ENCODE data around the gene CDIPT.
"Not testable (repeated sequence)": the region's sequence is repeated elsewhere in the genome, so short reads cannot be mapped to it uniquely, and the experiment has no call there.

CDIPT gene

GRCh38 chr16:29862884-29863668 lies at the start of gene CDIPT:
Gene CDIPT (minus strand): TSS chr16:29863226. CDS start chr16:29862857, 369 bp downstream.
- peak; percentile 95 to 96 for DNase-seq

- DNase-seq, result no peak
Measured at GRCh38 chr16:29912087-29912486, 49.1 kb upstream of the CDIPT start.

GRCh38 chr16:29911676-29912010 lies 48.6 kb upstream of the CDIPT start:
- DNase-seq, result no peak

GRCh38 chr16:29910819-29911675 lies 48.0 kb upstream of the CDIPT start:
- no peak for DNase-seq

- not testable (repeated sequence) for DNase-seq
Measured at GRCh38 chr16:29909851-29910250, 46.8 kb upstream of the CDIPT start.

GRCh38 chr16:29909391-29909790 lies 46.4 kb upstream of the CDIPT start:
- DNase-seq, result no peak

- DNase-seq, result no peak
Measured at GRCh38 chr16:29908719-29909220, 45.7 kb upstream of the CDIPT start.

GRCh38 chr16:29907973-29908372 lies 44.9 kb upstream of the CDIPT start:
- DNase-seq, result no peak

GRCh38 chr16:29906520-29907244 lies 43.7 kb upstream of the CDIPT start:
- DNase-seq, result no peak

GRCh38 chr16:29905668-29906067 lies 42.6 kb upstream of the CDIPT start:
- no peak for DNase-seq

GRCh38 chr16:29904947-29905346 lies 41.9 kb upstream of the CDIPT start:
- DNase-seq, result no peak

- DNase-seq, result no peak
Measured at GRCh38 chr16:29903590-29903989, 40.6 kb upstream of the CDIPT start.

- DNase-seq, result no peak
Measured at GRCh38 chr16:29901607-29901945, 38.5 kb upstream of the CDIPT start.

GRCh38 chr16:29900888-29901606 lies 38.0 kb upstream of the CDIPT start:
- no peak for DNase-seq

- DNase-seq, result peak; percentile 68 to 85
Measured at GRCh38 chr16:29900102-29900887, 37.3 kb upstream of the CDIPT start, which contains the start of gene ASPHD1. Gene ASPHD1 (plus strand): TSS chr16:29900488. CDS start chr16:29900972, 484 bp downstream.

GRCh38 chr16:29899516-29900101 lies 36.6 kb upstream of the CDIPT start, which contains the start of gene SEZ6L2:
Gene SEZ6L2 (minus strand): TSS chr16:29899550. CDS start chr16:29899019, 531 bp downstream.
- DNase-seq, result peak; percentile 88 to 91

GRCh38 chr16:29898804-29899515 lies 35.9 kb upstream of the CDIPT start:
- no peak for DNase-seq

GRCh38 chr16:29898135-29898803 lies 35.2 kb upstream of the CDIPT start:
- DNase-seq, result no peak

- DNase-seq, result no peak
Measured at GRCh38 chr16:29897333-29897732, 34.3 kb upstream of the CDIPT start.

- no peak for DNase-seq
Measured at GRCh38 chr16:29896841-29897240, 33.8 kb upstream of the CDIPT start.

All from NCI-H446 (cell line).